Mesenteric fat pad (tissue), 1 donor: ENCODE measurements around the gene ENDOD1. TPM values are rescaled to one million over a fixed set of nuclear protein-coding genes. Genes with fewer than 3 reads are reported as not detected.
"Not testable (repeated sequence)": the region's sequence is repeated elsewhere in the genome, so short reads cannot be mapped to it uniquely, and the experiment has no call there.

Source experiments
- DNase-seq: peaks from one replicate; pipeline ENCODE4 v3.0.0-alpha.2; 2020; ENCODE audit warnings: low spot score
- long read RNA-seq: library from polyadenylated mRNA; unstranded; transcript quantifications from one replicate; pipeline ENCODE4 v2.0.0, GENCODE V29; 2020
- total RNA-seq: library from RNA; stranded (reverse); fragmentation: NEBNext Ultra II Directional; extraction: Animal tissue kit (Norgen Biotek cat#: 25700); gene quantifications from one replicate; pipeline ENCODE4 v1.2.1, GENCODE V29; 2021
- donor health status: DM: yes; HTN: yes; CAD: no.

Gene ENDOD1, protein sequence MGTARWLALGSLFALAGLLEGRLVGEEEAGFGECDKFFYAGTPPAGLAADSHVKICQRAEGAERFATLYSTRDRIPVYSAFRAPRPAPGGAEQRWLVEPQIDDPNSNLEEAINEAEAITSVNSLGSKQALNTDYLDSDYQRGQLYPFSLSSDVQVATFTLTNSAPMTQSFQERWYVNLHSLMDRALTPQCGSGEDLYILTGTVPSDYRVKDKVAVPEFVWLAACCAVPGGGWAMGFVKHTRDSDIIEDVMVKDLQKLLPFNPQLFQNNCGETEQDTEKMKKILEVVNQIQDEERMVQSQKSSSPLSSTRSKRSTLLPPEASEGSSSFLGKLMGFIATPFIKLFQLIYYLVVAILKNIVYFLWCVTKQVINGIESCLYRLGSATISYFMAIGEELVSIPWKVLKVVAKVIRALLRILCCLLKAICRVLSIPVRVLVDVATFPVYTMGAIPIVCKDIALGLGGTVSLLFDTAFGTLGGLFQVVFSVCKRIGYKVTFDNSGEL
- total RNA-seq, result 16.8 TPM
- long read RNA-seq, full-length matches to known transcripts, result 27 of 30 reads
- long read RNA-seq, partial matches to known transcripts, result 0 of 30 reads
- long read RNA-seq, other reads (novel, unspliced or antisense), result 3 of 30 reads

DNA sequence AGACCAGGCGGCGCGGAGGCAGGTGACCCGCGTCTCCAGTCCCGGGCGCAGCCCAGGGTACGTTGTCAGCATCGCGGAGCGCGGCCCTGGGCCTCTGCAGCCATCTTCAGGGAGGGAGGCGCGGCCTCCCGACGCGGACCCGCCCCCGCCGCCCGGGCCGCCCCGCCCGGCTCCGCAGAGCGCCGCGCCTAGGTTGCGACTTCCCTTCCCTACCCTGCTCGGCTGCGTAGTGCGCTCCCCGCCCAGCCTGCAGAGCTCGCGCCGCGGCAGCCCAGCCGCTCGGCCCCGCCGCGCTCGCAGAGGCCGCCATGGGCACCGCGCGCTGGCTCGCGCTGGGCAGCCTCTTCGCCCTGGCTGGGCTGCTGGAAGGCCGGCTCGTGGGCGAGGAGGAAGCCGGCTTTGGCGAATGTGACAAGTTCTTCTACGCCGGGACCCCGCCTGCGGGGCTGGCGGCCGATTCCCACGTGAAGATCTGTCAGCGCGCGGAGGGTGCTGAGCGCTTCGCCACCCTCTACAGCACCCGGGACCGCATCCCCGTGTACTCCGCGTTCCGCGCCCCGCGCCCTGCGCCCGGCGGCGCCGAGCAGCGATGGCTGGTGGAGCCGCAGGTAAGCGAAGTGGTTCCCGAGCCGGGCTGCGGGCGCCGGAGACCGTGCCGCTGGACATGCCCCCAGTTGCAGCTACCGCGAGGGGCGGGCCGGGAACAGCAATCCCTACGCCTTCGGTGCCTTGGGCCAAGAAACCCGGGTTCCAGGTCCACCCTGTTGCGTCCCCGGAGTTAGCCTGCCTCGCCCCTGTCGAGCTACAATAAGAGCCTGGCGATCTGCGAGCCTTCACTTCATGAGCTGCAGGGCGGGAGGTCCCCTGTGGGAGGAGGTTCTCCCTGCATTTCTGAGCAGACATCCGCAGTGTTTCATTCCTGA lies at the start of gene ENDOD1:
Gene ENDOD1, plus strand, starts transcription at position 227 of the 923 bp plus-strand sequence. Its CDS starts 82 bp downstream, at position 309.
- peak; percentile 97 for DNase-seq

DNA sequence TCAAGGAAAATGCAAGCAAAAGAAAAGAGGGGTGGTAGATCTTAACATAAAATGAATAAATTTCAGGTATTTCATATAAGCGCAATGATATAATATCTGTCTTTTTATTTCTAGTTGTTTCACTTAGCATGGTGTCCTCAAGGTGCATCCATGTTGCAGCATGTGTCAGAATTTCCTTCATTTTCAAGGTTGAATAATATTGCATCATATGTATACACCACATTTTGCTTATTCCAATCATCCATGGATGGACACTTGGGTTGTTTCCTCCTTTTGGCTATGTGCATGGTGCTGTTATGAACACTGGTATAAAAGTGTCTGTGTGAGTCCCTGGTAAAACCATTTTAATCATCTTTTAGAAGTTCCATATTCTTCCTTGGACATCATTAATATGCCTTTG lies 47.4 kb upstream of the ENDOD1 start:
- no peak for DNase-seq

DNA sequence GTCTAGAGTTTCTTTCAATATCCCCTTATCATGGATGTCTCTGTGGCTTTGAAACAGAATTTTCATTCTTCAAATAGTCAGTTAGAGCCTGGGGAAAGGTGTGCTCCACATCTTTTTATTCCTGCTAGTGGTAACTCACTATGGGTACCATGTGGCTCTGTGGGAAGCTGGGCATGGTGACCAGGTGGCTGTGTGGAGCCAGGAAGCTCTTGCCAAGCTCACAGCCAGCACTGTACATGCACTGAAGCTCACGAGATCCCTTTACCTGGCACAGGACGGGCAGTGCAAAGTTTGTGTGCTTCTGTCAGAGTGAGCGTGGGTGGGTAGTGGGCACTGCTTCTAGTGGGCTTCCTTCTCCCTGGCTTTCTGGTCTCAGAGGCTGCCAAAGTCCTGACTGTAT lies 46.7 kb upstream of the ENDOD1 start:
- no peak for DNase-seq

DNA sequence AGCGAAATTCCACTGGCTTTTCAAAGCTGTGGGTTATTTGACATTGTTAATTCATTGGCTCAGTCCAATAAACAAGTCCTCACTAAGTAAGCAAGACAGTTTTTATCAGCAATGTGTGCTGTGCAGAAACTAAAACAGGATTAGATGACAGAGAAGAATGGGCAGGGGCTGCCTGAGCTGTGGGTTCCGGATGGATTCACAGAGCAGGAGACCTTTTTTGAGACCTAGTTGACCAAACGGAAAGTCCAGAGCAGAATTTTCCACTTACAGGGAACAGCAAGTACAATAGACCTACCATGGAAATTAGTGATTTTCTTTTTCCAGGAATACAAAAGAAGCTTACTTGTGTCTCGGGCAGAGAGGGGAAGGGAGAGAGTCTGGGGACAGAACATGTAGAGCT lies 45.6 kb upstream of the ENDOD1 start:
- no peak for DNase-seq

DNA sequence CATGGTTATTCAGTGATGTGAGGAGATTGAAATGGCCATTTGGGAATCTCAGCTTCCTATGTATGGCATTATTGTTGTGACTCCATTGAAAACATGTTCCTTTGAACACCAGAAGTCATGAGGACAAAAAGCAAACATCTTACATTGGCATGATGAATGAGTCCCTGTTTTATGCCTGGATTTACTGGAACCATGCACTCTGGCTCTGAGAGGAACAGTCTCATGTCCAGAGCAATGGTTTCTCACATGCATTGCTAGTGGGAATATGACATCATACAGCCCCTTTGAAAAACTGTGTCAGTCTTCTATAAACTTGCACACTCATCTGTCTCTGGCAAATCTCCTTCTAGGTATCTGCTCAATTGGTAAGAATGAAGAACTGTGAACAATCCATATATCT lies 43.8 kb upstream of the ENDOD1 start:
- no peak for DNase-seq

DNA sequence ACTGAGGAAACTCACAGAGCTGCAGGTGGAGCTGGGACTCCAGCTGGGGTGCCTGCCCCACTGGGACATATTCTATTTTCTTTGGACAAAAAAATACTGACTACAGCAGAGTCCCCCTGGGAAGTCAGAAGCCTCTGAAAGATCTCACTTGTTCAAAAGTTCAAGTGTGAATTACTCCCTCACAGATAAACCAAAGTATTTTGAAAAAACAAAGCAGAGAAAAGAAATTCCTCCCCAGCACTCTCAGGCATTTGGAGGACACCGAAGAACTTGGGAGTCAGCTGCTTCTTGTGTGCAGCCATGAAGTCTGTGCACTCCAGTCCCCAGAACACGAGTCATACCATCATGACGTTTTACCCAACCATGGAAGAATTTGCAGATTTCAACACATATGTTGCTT lies 40.5 kb upstream of the ENDOD1 start, which contains the start of gene KDM4F:
Gene KDM4F, plus strand, starts transcription at position 301 of the 400 bp plus-strand sequence.
- DNase-seq, result not testable (repeated sequence)

DNA sequence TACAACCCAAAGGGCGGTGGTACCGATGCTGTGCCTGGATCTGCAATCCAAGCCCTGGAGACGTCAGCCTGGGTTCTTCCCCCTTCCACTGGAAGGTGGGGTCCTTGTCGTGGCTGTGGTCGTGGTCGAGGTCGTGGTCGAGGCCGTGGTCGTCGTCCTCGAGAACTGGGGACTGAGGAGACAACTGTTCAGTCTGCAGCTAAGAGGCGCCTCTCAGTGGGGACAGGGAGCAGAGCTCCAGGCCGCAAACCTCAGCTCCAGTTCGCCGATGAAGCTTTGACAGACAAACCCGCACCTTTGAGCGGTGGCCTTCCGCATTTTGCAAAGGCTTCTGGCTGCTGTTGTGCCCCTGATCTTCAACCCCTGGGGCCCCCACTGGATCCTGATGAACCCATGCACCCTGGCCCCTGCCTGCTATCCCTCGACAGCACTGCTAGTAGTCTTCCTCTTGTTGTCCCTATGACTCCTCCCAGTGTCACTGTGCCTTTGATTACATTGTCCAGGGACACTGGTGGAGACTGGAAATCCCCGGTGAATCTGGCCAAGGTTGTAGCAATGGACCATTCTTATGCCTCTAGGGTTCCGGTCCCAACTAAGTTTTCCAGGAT lies 38.9 kb upstream of the ENDOD1 start:
- no peak for DNase-seq

DNA sequence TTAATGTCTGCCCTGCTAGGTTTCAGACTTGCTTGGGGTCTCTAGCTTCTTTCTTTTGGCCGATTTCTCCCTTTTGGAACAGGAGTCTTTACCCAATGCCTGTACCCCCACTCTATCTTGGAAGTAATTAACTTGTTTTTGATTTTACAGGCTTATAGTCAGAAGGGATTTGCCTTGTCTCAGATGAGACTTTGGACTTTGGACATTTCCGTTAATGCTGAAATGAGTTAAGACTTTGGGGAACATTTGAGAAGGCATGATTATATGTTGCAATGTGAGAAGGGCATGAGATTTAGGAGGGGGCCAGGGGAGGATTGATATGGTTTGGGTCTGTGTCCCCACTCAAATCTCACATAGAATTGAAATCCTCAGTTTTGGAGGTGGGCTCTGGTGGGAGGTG lies 35.3 kb upstream of the ENDOD1 start:
- no peak for DNase-seq

DNA sequence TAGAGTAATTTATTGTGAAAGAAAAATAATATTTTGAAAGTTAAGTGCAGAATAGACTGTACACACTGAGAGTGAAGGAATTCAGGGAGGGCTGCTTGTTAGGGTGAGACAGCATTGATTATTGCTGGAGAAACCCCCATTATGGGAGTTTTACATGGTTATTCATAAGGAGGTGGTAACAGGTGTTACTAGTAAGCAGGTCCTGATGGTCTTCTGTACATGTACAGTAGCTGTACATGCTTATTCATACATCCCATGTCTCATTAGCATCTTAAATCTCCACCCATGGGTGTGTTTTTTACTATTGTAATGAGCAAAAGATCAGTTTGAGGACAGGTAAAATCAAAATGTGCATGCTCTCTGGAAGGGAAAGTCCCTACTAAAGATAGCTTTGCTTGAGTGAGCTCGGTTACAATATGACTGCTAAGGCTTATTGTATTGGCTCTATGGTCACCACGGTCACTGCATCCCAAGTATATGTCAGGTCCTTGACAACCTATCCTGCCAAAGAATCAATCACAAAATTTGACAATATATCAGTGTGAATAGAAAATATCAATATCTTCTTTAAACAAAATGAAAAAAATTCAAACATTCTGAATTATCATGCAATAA lies 34.3 kb upstream of the ENDOD1 start:
- DNase-seq, result no peak

DNA sequence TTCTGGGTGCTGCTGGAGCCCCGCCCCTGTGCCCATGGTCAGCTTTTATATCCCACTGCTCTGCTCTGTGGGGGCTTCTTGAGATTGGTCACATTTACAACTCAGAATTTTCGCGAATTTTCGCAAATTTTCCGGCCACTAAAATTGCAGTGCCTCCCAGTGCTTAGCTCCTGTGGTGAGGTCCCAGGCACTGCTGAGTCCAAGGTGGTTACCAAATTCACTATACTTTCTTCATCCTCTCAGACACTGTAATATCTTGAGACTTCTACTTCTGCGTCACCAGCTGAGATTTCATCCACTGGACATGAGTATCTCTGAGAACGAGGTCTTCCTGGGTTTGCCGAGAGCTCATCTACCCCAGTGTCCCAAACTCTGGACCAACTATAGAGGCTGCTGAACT lies 31.7 kb upstream of the ENDOD1 start:
- no peak for DNase-seq

DNA sequence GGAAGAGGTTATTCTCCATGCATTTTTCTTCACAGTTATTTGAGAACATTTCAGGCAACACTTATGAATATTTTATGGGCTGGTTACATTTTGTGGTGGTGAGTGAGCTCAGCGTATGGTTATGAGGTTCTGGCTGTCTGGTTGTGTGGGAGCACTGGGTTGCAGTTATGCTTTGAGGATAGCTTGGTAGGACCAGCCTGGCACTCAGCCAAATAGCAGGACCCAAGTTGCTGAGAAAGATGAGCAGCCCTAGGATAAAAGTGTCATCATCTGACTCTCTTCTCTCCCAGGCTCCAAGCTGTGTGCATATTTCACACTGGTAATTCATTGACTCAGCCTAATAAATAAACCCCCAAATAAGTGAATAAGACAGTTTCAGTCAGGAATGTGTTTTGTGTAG lies 31.0 kb upstream of the ENDOD1 start:
- no peak for DNase-seq

DNA sequence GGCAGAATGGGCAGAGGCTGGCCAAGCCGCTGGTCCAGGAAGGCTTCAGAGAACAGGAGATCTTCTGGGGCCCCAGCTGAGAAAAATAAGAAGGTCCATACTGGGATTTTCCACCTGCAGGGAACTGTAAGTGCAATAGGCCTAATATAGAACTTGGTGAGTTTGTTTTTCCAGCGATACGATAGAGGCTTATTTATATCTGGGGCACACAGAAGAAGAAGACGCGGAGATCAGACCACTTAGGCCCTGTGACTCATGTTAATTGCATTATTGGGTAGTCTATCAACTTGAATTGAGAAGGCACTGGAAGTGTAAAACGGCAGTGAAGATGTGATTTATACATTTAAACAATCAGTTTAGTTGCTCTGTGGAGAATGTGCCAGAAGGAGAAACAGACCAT lies 30.6 kb upstream of the ENDOD1 start:
- no peak for DNase-seq

DNA sequence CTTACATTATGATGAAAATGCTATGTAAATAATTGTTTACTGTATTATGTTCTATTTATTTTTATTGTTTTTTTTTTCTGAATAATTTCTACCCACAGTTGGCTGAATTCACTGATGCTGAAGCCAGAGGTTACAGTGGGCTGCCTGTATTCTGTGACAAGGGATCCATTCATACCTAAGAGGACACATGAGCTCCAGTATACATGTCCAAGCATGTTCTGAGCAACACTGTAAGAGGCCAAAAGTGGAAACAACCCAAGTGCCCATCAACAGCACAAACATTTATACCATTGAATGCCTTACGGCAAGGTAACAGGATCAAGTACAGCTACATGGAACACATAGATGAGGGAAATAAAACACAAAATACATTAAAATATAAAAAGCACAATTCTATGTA lies 24.3 kb upstream of the ENDOD1 start:
- no peak for DNase-seq

DNA sequence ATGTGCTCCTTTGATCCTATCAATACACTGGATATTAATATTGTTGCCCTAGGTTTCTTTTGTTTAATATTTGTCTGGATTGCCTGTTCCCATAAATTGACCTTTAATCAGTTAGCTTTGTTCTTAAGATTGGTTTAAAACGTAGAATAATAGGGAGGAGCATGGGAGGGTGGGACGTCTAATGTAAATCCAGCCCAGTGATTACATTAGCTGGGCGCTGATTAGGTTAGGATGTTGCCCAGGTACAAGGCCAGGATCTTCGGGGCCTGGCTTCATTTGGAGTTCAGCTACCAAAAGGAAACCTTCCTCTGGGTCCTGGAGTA lies 23.0 kb upstream of the ENDOD1 start, which contains the start of gene SRSF8:
Gene SRSF8, plus strand, starts transcription at position 204 of the 323 bp plus-strand sequence. CDS start 308 bp downstream, outside the sequence.
- no peak for DNase-seq

DNA sequence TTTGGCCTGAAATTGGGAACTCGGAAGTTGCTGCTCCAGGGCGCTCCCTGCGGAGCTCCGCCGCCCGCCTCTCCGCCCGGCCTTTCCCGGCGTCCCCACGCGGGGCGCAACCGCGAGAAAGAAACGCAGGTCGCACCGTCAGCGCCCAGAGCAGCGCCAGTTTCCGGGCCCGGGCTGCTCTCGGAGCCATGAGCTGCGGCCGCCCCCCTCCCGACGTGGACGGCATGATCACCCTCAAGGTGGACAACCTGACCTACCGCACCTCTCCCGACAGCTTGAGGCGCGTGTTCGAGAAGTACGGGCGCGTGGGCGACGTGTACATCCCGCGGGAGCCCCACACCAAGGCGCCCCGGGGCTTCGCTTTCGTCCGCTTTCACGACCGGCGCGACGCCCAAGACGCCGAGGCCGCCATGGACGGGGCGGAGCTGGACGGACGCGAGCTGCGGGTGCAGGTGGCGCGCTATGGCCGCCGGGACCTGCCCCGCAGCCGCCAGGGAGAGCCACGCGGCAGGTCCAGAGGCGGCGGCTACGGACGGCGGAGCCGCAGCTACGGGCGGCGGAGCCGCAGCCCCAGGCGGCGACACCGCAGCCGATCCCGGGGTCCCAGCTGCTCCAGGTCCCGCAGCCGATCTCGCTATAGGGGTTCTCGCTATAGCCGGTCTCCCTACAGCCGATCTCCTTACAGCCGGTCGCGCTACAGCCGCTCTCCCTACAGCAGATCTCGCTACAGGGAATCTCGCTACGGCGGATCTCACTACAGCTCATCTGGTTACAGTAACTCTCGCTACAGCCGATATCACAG lies 22.4 kb upstream of the ENDOD1 start:
- DNase-seq, result peak; percentile 96

DNA sequence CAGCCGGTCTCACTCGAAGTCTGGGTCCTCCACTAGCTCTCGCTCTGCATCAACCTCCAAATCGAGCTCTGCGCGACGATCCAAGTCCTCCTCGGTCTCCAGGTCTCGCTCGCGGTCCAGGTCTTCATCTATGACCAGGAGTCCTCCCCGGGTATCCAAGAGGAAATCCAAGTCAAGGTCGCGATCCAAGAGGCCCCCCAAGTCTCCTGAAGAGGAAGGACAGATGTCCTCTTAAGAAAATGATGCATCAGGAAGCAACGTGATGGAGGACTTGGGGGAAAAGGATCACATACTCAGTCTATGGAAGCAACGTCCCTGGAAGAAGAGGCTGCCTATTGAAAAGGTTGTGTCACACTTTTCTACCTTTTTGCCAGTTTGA lies 21.8 kb upstream of the ENDOD1 start:
- no peak for DNase-seq

DNA sequence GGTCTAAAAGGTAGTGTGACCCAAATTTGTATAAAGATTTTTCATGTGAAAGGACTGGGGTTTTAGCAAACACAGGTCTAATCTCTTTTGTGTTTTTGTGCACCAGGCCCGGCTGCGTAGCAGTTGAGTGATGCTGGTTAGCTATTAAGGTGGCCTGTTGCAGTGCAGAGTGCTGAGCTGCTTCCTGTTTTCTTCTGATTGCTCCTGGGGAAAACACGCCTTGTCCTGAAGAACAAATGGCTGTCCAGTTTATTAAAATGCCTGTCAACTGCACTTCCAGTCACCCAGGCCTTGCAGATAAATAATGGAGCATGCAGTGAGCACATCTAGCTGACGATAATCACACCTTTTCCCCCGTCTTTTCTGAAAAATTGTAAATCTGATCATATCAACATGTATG lies 21.1 kb upstream of the ENDOD1 start:
- DNase-seq, result no peak

DNA sequence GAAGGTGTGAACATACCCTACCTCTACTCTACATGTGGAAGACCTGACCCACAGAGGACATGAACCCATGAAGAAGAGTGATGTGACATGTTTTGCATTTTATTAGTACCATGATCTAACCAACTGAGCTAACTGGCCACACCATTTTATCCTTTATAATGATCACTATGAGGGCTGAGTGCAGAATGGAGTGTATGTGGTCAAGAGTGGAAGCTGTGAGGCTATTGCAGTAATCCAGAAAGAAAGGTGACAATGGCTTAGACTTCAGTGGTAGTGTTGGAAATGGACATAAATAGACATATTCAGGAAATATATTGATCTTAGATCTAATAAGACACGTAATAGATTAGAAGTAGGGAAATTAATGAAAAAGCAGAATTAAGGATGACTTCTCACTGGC lies 19.2 kb upstream of the ENDOD1 start:
- no peak for DNase-seq

DNA sequence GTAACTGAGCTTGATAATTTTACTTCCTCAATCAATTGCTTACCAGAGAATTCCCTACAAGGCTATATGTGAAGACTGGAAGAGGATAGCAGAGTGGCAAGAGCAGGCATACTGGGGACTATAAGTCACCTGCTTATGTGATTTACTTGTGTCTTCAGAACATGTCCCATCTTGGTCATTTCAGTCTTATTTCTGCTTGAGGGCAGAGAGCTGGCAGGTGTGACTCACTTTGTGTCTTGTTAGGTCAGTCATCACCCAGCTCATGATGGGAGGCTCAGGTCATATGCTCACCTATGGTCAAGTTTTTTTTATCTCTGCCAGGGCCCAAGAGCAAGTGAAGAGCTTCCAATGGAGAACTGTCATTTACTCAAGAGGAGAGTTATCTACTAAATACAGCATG lies 16.7 kb upstream of the ENDOD1 start:
- DNase-seq, result no peak
